ENCODE measurements around the gene MARK3. TPM values are rescaled to one million over a fixed set of nuclear protein-coding genes. Genes with fewer than 3 reads are reported as not detected.

The MARK3 gene
- 81.7 and 84.2 TPM in 2 replicates for total RNA-seq
- long read RNA-seq, partial matches to known transcripts, result 4 of 8 reads
- long read RNA-seq, other reads (novel, unspliced or antisense), result 3 of 8 reads

- H3K27me3 Mint-ChIP-seq (ENCODE audit: unreplicated experiment), result peaks cover 4% of the 10 kb centered on the region
- peak; percentile 37 for TF ChIP-seq CTCF (IDR thresholded peaks at IDR 0.05)
- no peaks in the 10 kb centered on the region for H3K36me3 Mint-ChIP-seq (ENCODE audit: unreplicated experiment)
- peaks cover 3% of the 10 kb centered on the region for H3K9me3 Mint-ChIP-seq (ENCODE audit: unreplicated experiment)
- DNase-seq (ENCODE audit: extremely low spot score, unreplicated experiment), result peak; percentile 99
- peak within 1 kb of the TSS; percentile 93 for H3K27ac Mint-ChIP-seq (ENCODE audit: unreplicated experiment)
- H3K4me1 Mint-ChIP-seq (ENCODE audit: unreplicated experiment), result peaks cover 27% of the 10 kb centered on the region
- peak within 1 kb of the TSS; percentile 94 for H3K4me3 Mint-ChIP-seq (ENCODE audit: unreplicated experiment)
Observed at GRCh38 chr14:103385152-103385928, at the start of gene MARK3. MARK3 (plus strand) TSS chr14:103385415; CDS start chr14:103386030, 615 bp downstream.

- H3K4me1 Mint-ChIP-seq (ENCODE audit: unreplicated experiment), result peaks cover 21% of the 10 kb centered on the region
- peak overlapping the region; percentile 57 for H3K27ac Mint-ChIP-seq (ENCODE audit: unreplicated experiment)
- peaks cover 53% of the 10 kb centered on the region for H3K36me3 Mint-ChIP-seq (ENCODE audit: unreplicated experiment)
- H3K4me3 Mint-ChIP-seq (ENCODE audit: unreplicated experiment), result peak overlapping the region; percentile 85
- no peaks in the 10 kb centered on the region for H3K9me3 Mint-ChIP-seq (ENCODE audit: unreplicated experiment)
- TF ChIP-seq CTCF (IDR thresholded peaks at IDR 0.05), result no peak
- no peaks in the 10 kb centered on the region for H3K27me3 Mint-ChIP-seq (ENCODE audit: unreplicated experiment)
- no peak for DNase-seq (ENCODE audit: extremely low spot score, unreplicated experiment)
Observed at GRCh38 chr14:103336191-103336590, 49.0 kb upstream of the MARK3 start.

GRCh38 chr14:103337794-103338193, 47.4 kb upstream of the MARK3 start:
- Mint-ChIP-seq H3K27ac (ENCODE audit: unreplicated experiment) (no peak overlapping the region), H3K4me1 (ENCODE audit: unreplicated experiment) (peaks cover 16% of the 10 kb centered on the region), H3K36me3 (ENCODE audit: unreplicated experiment) (peaks cover 69% of the 10 kb centered on the region), H3K9me3 (ENCODE audit: unreplicated experiment) (no peaks in the 10 kb centered on the region), H3K27me3 (ENCODE audit: unreplicated experiment) (no peaks in the 10 kb centered on the region), H3K4me3 (ENCODE audit: unreplicated experiment) (no peak overlapping the region)
- DNase-seq (ENCODE audit: extremely low spot score, unreplicated experiment), result no peak
- no peak for TF ChIP-seq CTCF (IDR thresholded peaks at IDR 0.05)

- Mint-ChIP-seq H3K36me3 (ENCODE audit: unreplicated experiment) (peaks cover 85% of the 10 kb centered on the region), H3K4me1 (ENCODE audit: unreplicated experiment) (peaks cover 16% of the 10 kb centered on the region), H3K27ac (ENCODE audit: unreplicated experiment) (no peak overlapping the region), H3K9me3 (ENCODE audit: unreplicated experiment) (no peaks in the 10 kb centered on the region), H3K4me3 (ENCODE audit: unreplicated experiment) (no peak overlapping the region), H3K27me3 (ENCODE audit: unreplicated experiment) (no peaks in the 10 kb centered on the region)
- no peak for TF ChIP-seq CTCF (IDR thresholded peaks at IDR 0.05)
- no peak for DNase-seq (ENCODE audit: extremely low spot score, unreplicated experiment)
Observed at GRCh38 chr14:103339561-103339960, 45.7 kb upstream of the MARK3 start.

GRCh38 chr14:103340480-103341212, 44.6 kb upstream of the MARK3 start:
- no peak for DNase-seq (ENCODE audit: extremely low spot score, unreplicated experiment)
- TF ChIP-seq CTCF (IDR thresholded peaks at IDR 0.05), result no peak
- Mint-ChIP-seq H3K36me3 (ENCODE audit: unreplicated experiment) (peaks cover 86% of the 10 kb centered on the region), H3K27me3 (ENCODE audit: unreplicated experiment) (no peaks in the 10 kb centered on the region), H3K4me1 (ENCODE audit: unreplicated experiment) (peaks cover 17% of the 10 kb centered on the region), H3K4me3 (ENCODE audit: unreplicated experiment) (no peak overlapping the region), H3K27ac (ENCODE audit: unreplicated experiment) (no peak overlapping the region), H3K9me3 (ENCODE audit: unreplicated experiment) (no peaks in the 10 kb centered on the region)

Data from osteocyte (in vitro differentiated cells).